HL-60/S4 treated with retinoic acid at 250 ng/mL for 4 days and 3 days (cell line): ENCODE results near the gene KRTAP10-10.
"Not testable (repeated sequence)": the region's sequence is repeated elsewhere in the genome, so short reads cannot be mapped to it uniquely, and the experiment has no call there.

Experiments used
- in situ Hi-C: fragments of 300-500 bp; cut with MboI; formaldehyde crosslinking; loops from 2 replicates; pipeline ENCODE4 v1.7.0; 2022; ENCODE audit warnings: low sequenced_read_pairs

KRTAP10-10 gene

GRCh38 chr21:44681152-44681551 lies 44.0 kb downstream of the KRTAP10-10 start:
- in situ Hi-C loops, result no loop called here

- in situ Hi-C loops, result no loop called here
Measured at GRCh38 chr21:44681861-44682579, 44.9 kb downstream of the KRTAP10-10 start, which contains the start of gene KRTAP12-1. TSS of gene KRTAP12-1 (minus strand) at chr21:44682163. CDS start at chr21:44682123, 40 bp downstream.

- in situ Hi-C loops, result no loop called here
Measured at GRCh38 chr21:44682580-44683151, 45.5 kb downstream of the KRTAP10-10 start.

GRCh38 chr21:44684077-44684476 lies 46.9 kb downstream of the KRTAP10-10 start:
- in situ Hi-C loops, result no loop called here

- in situ Hi-C loops, result no loop called here
Measured at GRCh38 chr21:44684483-44684882, 47.3 kb downstream of the KRTAP10-10 start.

GRCh38 chr21:44685050-44685449 lies 47.9 kb downstream of the KRTAP10-10 start:
- in situ Hi-C loops, result not testable (repeated sequence)

- in situ Hi-C loops, result no loop called here
Measured at GRCh38 chr21:44686000-44686781, 49.0 kb downstream of the KRTAP10-10 start.

GRCh38 chr21:44686843-44687561 lies 49.8 kb downstream of the KRTAP10-10 start:
- in situ Hi-C loops, result no loop called here

- in situ Hi-C loops, result no loop called here
Measured at GRCh38 chr21:44687671-44688070, 50.5 kb downstream of the KRTAP10-10 start.
